GM21526 (cell line): ENCODE data around the gene FHL2.
A peak's percentile ranks its signal among the peaks of the same experiment; 100 is the strongest.

ENCODE experiments used
- ATAC-seq: cut with Tn5 transposase; IDR thresholded peaks from one replicate; pipeline ENCODE4 v1.9.1; 2021; ENCODE audit warnings: moderate library complexity; ENCODE audit not compliant: unreplicated experiment, low FRiP score

The FHL2 gene

GRCh38 chr2:105398336-105399206 is at the start of gene FHL2:
Gene FHL2, minus strand, starts transcription at chr2:105399051. Its CDS starts 12,535 bp downstream, at chr2:105386516.
- ATAC-seq = peak; percentile 99

GRCh38 chr2:105447476-105447875 is 48.6 kb upstream of the FHL2 start:
- ATAC-seq = no peak

GRCh38 chr2:105446501-105446900 is 47.6 kb upstream of the FHL2 start:
- ATAC-seq = no peak

- no peak for ATAC-seq
These were observed 47.1 kb upstream of the FHL2 start for GRCh38 chr2:105445976-105446375.

- ATAC-seq = no peak
These were observed 46.6 kb upstream of the FHL2 start for GRCh38 chr2:105445498-105445897.

- no peak for ATAC-seq
These were observed 45.1 kb upstream of the FHL2 start for GRCh38 chr2:105443617-105444598.

- no peak for ATAC-seq
These were observed 43.9 kb upstream of the FHL2 start for GRCh38 chr2:105442721-105443120.

GRCh38 chr2:105442056-105442455 is 43.2 kb upstream of the FHL2 start:
- no peak for ATAC-seq

GRCh38 chr2:105439141-105439540 is 40.3 kb upstream of the FHL2 start:
- no peak for ATAC-seq

GRCh38 chr2:105438104-105438929 is 39.5 kb upstream of the FHL2 start:
- ATAC-seq = no peak

- ATAC-seq = no peak
These were observed 38.9 kb upstream of the FHL2 start for GRCh38 chr2:105437708-105438103.

GRCh38 chr2:105432749-105433148 is 33.9 kb upstream of the FHL2 start:
- ATAC-seq = no peak

- no peak for ATAC-seq
These were observed 33.2 kb upstream of the FHL2 start for GRCh38 chr2:105432044-105432399.

GRCh38 chr2:105431367-105432043 is 32.7 kb upstream of the FHL2 start:
- ATAC-seq = no peak

- ATAC-seq = no peak
These were observed 29.7 kb upstream of the FHL2 start for GRCh38 chr2:105428387-105429018.

GRCh38 chr2:105427485-105427884 is 28.6 kb upstream of the FHL2 start:
- no peak for ATAC-seq

GRCh38 chr2:105426626-105427292 is 27.9 kb upstream of the FHL2 start:
- ATAC-seq = no peak

GRCh38 chr2:105425936-105426625 is 27.2 kb upstream of the FHL2 start:
- ATAC-seq = no peak
